Neural progenitor cell (in vitro differentiated cells): ENCODE measurements around the gene PRMT1. TPM values are rescaled to one million over a fixed set of nuclear protein-coding genes. Genes with fewer than 3 reads are reported as not detected.

Source experiments
- DNase-seq: peaks from one replicate; pipeline ENCODE4 v3.0.0-alpha.2; 2016; ENCODE audit warnings: low spot score
- H2AFZ ChIP-seq: fragments of 200-600 bp; sonication (generic); replicated peaks from 2 replicates; pipeline ENCODE4 v1.6.1; 2016; ENCODE audit warnings: antibody characterized with exemption
- H3F3A ChIP-seq: fragments of 200-600 bp; sonication (generic); 2 replicates; pipeline ENCODE4 v1.6.1; 2016; ENCODE audit warnings: antibody characterized with exemption, low read depth
- H3K27ac ChIP-seq: fragments of 200-600 bp; sonication (generic); 2 replicates; pipeline ENCODE4 v1.5.1; 2016; ENCODE audit warnings: mild to moderate bottlenecking
- H3K27me3 ChIP-seq: fragments of 200-600 bp; sonication (generic); 2 replicates; pipeline ENCODE4 v1.6.1; 2016; ENCODE audit warnings: mild to moderate bottlenecking, moderate library complexity
- H3K36me3 ChIP-seq: fragments of 200-600 bp; sonication (generic); 2 replicates; pipeline ENCODE4 v1.5.1; 2016
- H3K4me1 ChIP-seq: fragments of 200-600 bp; sonication (generic); 2 replicates; pipeline ENCODE4 v1.6.1; 2016; ENCODE audit warnings: mixed run types
- H3K4me2 ChIP-seq: fragments of 200-600 bp; sonication (generic); 2 replicates; pipeline ENCODE4 v1.6.1; 2016
- H3K4me3 ChIP-seq: fragments of 200-600 bp; sonication (generic); 2 replicates; pipeline ENCODE4 v1.5.1; 2016
- H3K79me2 ChIP-seq: fragments of 200-600 bp; sonication (generic); 2 replicates; pipeline ENCODE4 v1.6.1; 2016; ENCODE audit warnings: low read depth
- H3K9ac ChIP-seq: fragments of 200-600 bp; sonication (generic); 2 replicates; pipeline ENCODE4 v1.6.1; 2016
- H3K9me3 ChIP-seq: fragments of 200-600 bp; sonication (generic); 2 replicates; pipeline ENCODE4 v1.5.1; 2016; ENCODE audit warnings: low read depth
- H4K20me1 ChIP-seq: fragments of 200-600 bp; sonication (generic); 2 replicates; pipeline ENCODE4 v1.6.1; 2016; ENCODE audit warnings: low read depth
- H3K27ac Mint-ChIP-seq: 3 replicates; pipeline ENCODE4 v1.8.0; 2021; ENCODE audit warnings: mixed read lengths
- H3K27me3 Mint-ChIP-seq: 2 replicates; pipeline ENCODE4 v1.8.0; 2022; ENCODE audit warnings: low read depth, mild to moderate bottlenecking, inconsistent platforms, moderate library complexity, mixed read lengths; ENCODE audit not compliant: insufficient read depth
- H3K36me3 Mint-ChIP-seq: 3 replicates; pipeline ENCODE4 v1.8.0; 2021; ENCODE audit warnings: mixed read lengths
- H3K4me1 Mint-ChIP-seq: 3 replicates; pipeline ENCODE4 v1.8.0; 2021; ENCODE audit warnings: mixed read lengths
- H3K4me3 Mint-ChIP-seq: 3 replicates; pipeline ENCODE4 v1.8.0; 2021; ENCODE audit warnings: mild to moderate bottlenecking, moderate library complexity, mixed read lengths
- H3K9me3 Mint-ChIP-seq: 3 replicates; pipeline ENCODE4 v1.8.0; 2020; ENCODE audit warnings: mixed read lengths
- EZH2 ChIP-seq: fragments of 200-600 bp; sonication (generic); IDR thresholded peaks from 2 replicates; pipeline ENCODE4 v1.6.1; 2017; ENCODE audit warnings: antibody characterized with exemption, mild to moderate bottlenecking, moderate library complexity
- EZH2phosphoT487 ChIP-seq: fragments of 200-600 bp; sonication (generic); IDR thresholded peaks from 2 replicates; pipeline ENCODE4 v1.6.1; 2017; ENCODE audit warnings: antibody characterized with exemption
- total RNA-seq: library from RNA; depleted of rRNA; stranded (reverse); fragments of >200 nt; gene quantifications from 2 replicates; pipeline ENCODE4 v1.2.3, GENCODE V29; 2015; ENCODE audit warnings: low replicate concordance
- TF ChIP-seq, protein P1 (sequence below): fragments of 200-600 bp; sonication (generic); IDR thresholded peaks from 2 replicates; pipeline ENCODE4 v1.5.1; 2017; ENCODE audit warnings: antibody characterized with exemption, mild to moderate bottlenecking

Gene PRMT1
- total RNA-seq, 1 donor from 2014 or later, result 480 TPM

DNA sequence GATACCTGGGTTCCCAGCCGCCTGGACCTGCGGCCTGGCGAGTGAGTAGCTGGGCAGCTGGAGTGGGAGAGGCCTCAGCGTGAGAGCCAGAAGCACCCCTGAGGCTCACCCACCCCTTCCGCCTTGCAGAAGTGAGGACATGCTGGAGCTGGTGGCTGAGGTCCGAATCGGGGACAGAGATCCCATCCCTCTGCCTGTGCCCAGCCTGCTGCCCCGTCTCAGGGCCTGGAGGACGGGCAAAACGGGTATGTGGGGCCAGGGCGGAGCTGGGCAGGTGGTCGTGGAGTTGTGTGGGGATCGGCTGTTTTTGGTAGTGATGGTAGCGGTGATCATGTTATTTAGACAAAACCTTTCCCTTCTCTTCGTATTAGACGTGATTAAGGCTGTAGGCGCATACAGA is 30.5 kb upstream of the PRMT1 start:
- H3K9me3 ChIP-seq, result no peaks in the 10 kb centered on the region
- peaks cover 28% of the 10 kb centered on the region for H3K36me3 Mint-ChIP-seq
- TF ChIP-seq EZH2phosphoT487 (no peak), EZH2 (no peak)
- TF ChIP-seq, protein P1, sequence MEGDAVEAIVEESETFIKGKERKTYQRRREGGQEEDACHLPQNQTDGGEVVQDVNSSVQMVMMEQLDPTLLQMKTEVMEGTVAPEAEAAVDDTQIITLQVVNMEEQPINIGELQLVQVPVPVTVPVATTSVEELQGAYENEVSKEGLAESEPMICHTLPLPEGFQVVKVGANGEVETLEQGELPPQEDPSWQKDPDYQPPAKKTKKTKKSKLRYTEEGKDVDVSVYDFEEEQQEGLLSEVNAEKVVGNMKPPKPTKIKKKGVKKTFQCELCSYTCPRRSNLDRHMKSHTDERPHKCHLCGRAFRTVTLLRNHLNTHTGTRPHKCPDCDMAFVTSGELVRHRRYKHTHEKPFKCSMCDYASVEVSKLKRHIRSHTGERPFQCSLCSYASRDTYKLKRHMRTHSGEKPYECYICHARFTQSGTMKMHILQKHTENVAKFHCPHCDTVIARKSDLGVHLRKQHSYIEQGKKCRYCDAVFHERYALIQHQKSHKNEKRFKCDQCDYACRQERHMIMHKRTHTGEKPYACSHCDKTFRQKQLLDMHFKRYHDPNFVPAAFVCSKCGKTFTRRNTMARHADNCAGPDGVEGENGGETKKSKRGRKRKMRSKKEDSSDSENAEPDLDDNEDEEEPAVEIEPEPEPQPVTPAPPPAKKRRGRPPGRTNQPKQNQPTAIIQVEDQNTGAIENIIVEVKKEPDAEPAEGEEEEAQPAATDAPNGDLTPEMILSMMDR, result no peak
- peaks cover 5% of the 10 kb centered on the region for H3K27me3 Mint-ChIP-seq
- H4K20me1 ChIP-seq, result peaks cover 51% of the 10 kb centered on the region
- no peak overlapping the region for H3K9ac ChIP-seq
- no peak overlapping the region for H3K27ac Mint-ChIP-seq
- H3K4me3 ChIP-seq, result no peak overlapping the region
- H3K79me2 ChIP-seq, result peaks cover 48% of the 10 kb centered on the region
- no peaks in the 10 kb centered on the region for H3K9me3 Mint-ChIP-seq
- no peaks in the 10 kb centered on the region for H3K36me3 ChIP-seq
- H3K4me2 ChIP-seq, result no peak overlapping the region
- peaks cover 26% of the 10 kb centered on the region for H3K4me1 Mint-ChIP-seq
- peak overlapping the region; percentile 61 for H3K4me3 Mint-ChIP-seq
- no peak for DNase-seq
- H3K4me1 ChIP-seq, result peaks cover 14% of the 10 kb centered on the region
- no peak overlapping the region for H2AFZ ChIP-seq
- H3K27me3 ChIP-seq, result no peaks in the 10 kb centered on the region
- H3F3A ChIP-seq, result peaks cover 10% of the 10 kb centered on the region
- H3K27ac ChIP-seq, result no peak overlapping the region

DNA sequence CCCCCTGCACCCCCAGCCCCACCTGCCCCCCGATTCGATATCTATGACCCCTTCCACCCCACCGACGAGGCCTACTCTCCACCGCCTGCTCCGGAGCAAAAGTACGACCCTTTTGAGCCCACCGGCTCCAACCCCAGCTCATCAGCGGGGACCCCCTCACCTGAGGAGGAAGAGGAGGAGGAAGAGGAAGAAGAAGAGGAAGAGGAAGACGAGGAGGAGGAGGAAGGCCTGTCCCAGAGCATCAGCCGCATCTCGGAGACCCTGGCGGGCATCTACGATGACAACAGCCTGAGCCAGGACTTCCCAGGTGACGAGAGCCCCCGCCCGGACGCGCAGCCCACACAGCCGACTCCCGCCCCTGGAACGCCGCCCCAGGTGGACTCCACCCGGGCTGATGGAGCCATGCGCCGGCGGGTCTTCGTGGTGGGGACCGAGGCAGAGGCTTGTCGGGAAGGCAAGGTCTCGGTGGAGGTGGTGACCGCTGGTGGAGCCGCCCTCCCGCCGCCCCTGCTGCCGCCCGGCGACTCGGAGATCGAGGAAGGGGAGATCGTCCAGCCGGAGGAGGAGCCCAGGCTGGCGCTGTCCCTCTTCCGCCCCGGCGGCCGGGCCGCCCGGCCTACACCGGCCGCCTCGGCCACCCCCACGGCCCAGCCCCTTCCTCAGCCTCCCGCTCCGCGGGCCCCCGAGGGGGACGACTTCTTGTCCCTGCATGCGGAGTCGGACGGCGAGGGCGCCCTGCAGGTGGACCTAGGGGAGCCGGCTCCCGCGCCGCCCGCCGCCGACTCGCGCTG is 25.8 kb upstream of the PRMT1 start:
- H3K27ac ChIP-seq, result no peak overlapping the region
- H3K27ac Mint-ChIP-seq, result no peak overlapping the region

DNA sequence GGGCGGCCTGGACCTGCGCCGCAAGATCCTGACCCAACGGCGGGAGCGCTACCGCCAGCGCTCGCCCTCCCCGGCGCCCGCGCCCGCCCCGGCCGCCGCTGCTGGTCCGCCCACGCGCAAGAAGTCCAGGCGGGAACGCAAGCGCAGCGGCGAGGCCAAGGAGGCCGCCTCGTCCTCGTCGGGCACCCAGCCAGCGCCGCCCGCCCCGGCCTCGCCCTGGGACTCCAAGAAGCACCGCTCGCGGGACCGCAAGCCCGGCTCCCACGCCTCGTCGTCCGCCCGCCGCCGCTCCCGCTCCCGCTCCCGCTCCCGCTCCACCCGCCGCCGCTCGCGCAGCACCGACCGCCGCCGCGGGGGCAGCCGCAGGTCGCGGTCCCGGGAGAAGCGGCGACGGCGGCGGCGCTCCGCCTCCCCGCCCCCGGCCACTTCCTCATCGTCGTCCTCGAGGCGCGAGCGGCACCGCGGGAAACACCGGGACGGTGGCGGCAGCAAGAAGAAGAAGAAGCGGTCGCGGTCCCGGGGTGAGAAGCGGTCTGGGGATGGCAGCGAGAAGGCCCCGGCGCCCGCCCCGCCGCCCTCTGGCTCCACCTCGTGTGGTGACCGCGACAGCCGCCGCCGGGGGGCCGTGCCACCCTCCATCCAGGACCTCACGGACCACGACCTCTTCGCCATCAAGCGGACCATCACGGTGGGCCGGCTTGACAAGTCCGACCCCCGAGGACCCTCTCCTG is 25.1 kb upstream of the PRMT1 start:
- Mint-ChIP-seq H3K27ac (no peak overlapping the region), H3K4me1 (no peaks in the 10 kb centered on the region), H3K27me3 (peaks cover 3% of the 10 kb centered on the region), H3K36me3 (peaks cover 28% of the 10 kb centered on the region), H3K4me3 (no peak overlapping the region), H3K9me3 (no peaks in the 10 kb centered on the region)
- no peak overlapping the region for H3K4me3 ChIP-seq
- TF ChIP-seq, protein P1, result no peak
- H3F3A ChIP-seq, result peaks cover 5% of the 10 kb centered on the region
- H3K27me3 ChIP-seq, result no peaks in the 10 kb centered on the region
- peaks cover 39% of the 10 kb centered on the region for H4K20me1 ChIP-seq
- no peaks in the 10 kb centered on the region for H3K36me3 ChIP-seq
- no peak overlapping the region for H3K9ac ChIP-seq
- no peak overlapping the region for H3K4me2 ChIP-seq
- no peak overlapping the region for H2AFZ ChIP-seq
- peaks cover 7% of the 10 kb centered on the region for H3K79me2 ChIP-seq
- DNase-seq, result no peak
- H3K27ac ChIP-seq, result no peak overlapping the region
- H3K9me3 ChIP-seq, result no peaks in the 10 kb centered on the region
- H3K4me1 ChIP-seq, result no peaks in the 10 kb centered on the region

More for the DNA sequence above, 25.8 kb upstream of the PRMT1 start:
- Histone ChIP-seq H3K27me3 (no peaks in the 10 kb centered on the region), H3K9me3 (no peaks in the 10 kb centered on the region), H3K4me3 (no peak overlapping the region), H2AFZ (no peak overlapping the region), H4K20me1 (peaks cover 41% of the 10 kb centered on the region), H3F3A (peaks cover under 1% of the 10 kb centered on the region), H3K9ac (no peak overlapping the region), H3K4me1 (no peaks in the 10 kb centered on the region), H3K79me2 (peaks cover 8% of the 10 kb centered on the region), H3K36me3 (no peaks in the 10 kb centered on the region), H3K4me2 (no peak overlapping the region)
- no peak for TF ChIP-seq EZH2phosphoT487
- TF ChIP-seq, protein P1, result no peak
- no peak for TF ChIP-seq EZH2
- Mint-ChIP-seq H3K9me3 (no peaks in the 10 kb centered on the region), H3K4me3 (no peak overlapping the region), H3K4me1 (peaks cover 2% of the 10 kb centered on the region), H3K27me3 (peaks cover 3% of the 10 kb centered on the region), H3K36me3 (peaks cover 25% of the 10 kb centered on the region)
- DNase-seq, result no peak
